Gastroesophageal sphincter (tissue), 3 donors: ENCODE measurements around the gene MAP4K4.

Source experiments
- CTCF ChIP-seq, 4 experiments: fragments of 200-600 bp in 2 of 4; fragments of 450-650 bp in 2 of 4; sonication (generic) in 1 of 4; IDR thresholded peaks; one replicate each; pipeline ENCODE4 v1.5.1; 2017 to 2019; ENCODE audit warnings: antibody characterized with exemption in 4 of 4, mild to moderate bottlenecking in 2 of 4, moderate library complexity in 2 of 4
- EP300 ChIP-seq: sonication (generic); formaldehyde crosslinking; IDR thresholded peaks from one replicate; pipeline ENCODE4 v1.6.1; 2017; ENCODE audit warnings: antibody characterized with exemption, mild to moderate bottlenecking
- POLR2A ChIP-seq, 2 donors: fragments of 450-650 bp; IDR thresholded peaks; one replicate each; pipeline ENCODE4 v1.6.1; 2017; ENCODE audit warnings: antibody characterized with exemption in 2 of 2, mild to moderate bottlenecking in 2 of 2, moderate library complexity in 1 of 2
- POLR2AphosphoS5 ChIP-seq: sonication (generic); formaldehyde crosslinking; IDR thresholded peaks from one replicate; pipeline ENCODE4 v1.6.1; 2017; ENCODE audit warnings: antibody characterized with exemption

GRCh38 chr2:101690547-101691152 is 6.9 kb upstream of the MAP4K4 start:
- TF ChIP-seq CTCF (IDR thresholded peaks at IDR 0.05) (no peak), POLR2AphosphoS5 (no peak), POLR2A (IDR thresholded peaks at IDR 0.05) (no peak), EP300 (no peak)
